GM19463 (cell line): ENCODE data around the gene MRI1.

Experiments used
- ATAC-seq: cut with Tn5 transposase; IDR thresholded peaks from one replicate; pipeline ENCODE4 v1.9.1; 2021; ENCODE audit warnings: mild to moderate bottlenecking, moderate library complexity; ENCODE audit not compliant: unreplicated experiment

Gene MRI1

GRCh38 chr19:13821292-13821691 is 57.0 kb downstream of the MRI1 start:
- ATAC-seq = no peak

- ATAC-seq = no peak
These were observed 58.9 kb downstream of the MRI1 start for GRCh38 chr19:13823256-13823655.
